Ishikawa (cell line): ENCODE data around the gene APBA1.

Experiments
- CEBPB ChIP-seq: IDR thresholded peaks from 2 replicates; pipeline ENCODE4 v1.6.1; 2012
- CREB1 ChIP-seq: IDR thresholded peaks from 2 replicates; pipeline ENCODE4 v1.6.1; 2012; ENCODE audit warnings: low read depth
- EGR1 ChIP-seq: IDR thresholded peaks from 2 replicates; pipeline ENCODE4 v1.6.1; 2012
- EP300 ChIP-seq: IDR thresholded peaks from 2 replicates; pipeline ENCODE4 v1.6.1; 2012; ENCODE audit warnings: borderline replicate concordance
- FOXM1 ChIP-seq: IDR thresholded peaks from 2 replicates; pipeline ENCODE4 v1.6.1; 2012; ENCODE audit warnings: low read depth, borderline replicate concordance
- MAX ChIP-seq: IDR thresholded peaks from 2 replicates; pipeline ENCODE4 v1.6.1; 2012
- NFIC ChIP-seq: IDR thresholded peaks from 2 replicates; pipeline ENCODE4 v1.6.1; 2012
- RAD21 ChIP-seq: IDR thresholded peaks from 2 replicates; pipeline ENCODE4 v1.6.1; 2012; ENCODE audit warnings: low read depth
- REST ChIP-seq: IDR thresholded peaks from 2 replicates; pipeline ENCODE4 v1.6.1; 2012; ENCODE audit warnings: low read depth, mild to moderate bottlenecking
- TAF1 ChIP-seq: IDR thresholded peaks from 2 replicates; pipeline ENCODE4 v1.6.1; 2012; ENCODE audit warnings: low read depth, mild to moderate bottlenecking
- USF1 ChIP-seq: IDR thresholded peaks from 2 replicates; pipeline ENCODE4 v1.6.1; 2012
- YY1 ChIP-seq: IDR thresholded peaks from 2 replicates; pipeline ENCODE4 v1.6.1; 2012; ENCODE audit warnings: low read depth
- ZBTB7A ChIP-seq: IDR thresholded peaks from 2 replicates; pipeline ENCODE4 v1.6.1; 2012; ENCODE audit warnings: low read depth

DNA sequence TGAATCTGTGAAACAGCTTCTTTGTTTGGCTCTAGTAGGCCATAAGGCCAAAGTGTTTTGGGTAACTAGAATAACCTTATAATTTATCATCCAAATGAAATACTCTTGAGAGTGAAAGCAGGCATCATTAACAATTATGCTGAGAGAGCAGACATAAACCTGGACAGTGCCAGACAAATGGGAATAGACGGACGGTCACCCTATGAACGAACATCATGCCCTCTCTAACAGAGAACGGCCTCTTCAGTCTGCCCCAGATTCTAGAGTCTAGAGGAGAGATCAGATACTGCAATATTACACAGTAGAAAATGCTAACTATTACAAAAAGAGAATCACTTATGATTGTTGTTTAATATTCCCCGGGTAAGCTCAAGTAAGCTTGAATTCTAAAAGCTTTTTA is 68.5 kb downstream of the APBA1 start:
- TF ChIP-seq CEBPB = no peak
- no peak for TF ChIP-seq EP300
- no peak for TF ChIP-seq MAX
- TF ChIP-seq YY1 = no peak
- TF ChIP-seq USF1 = no peak
- TF ChIP-seq ZBTB7A = no peak
- no peak for TF ChIP-seq CREB1
- no peak for TF ChIP-seq TAF1
- no peak for TF ChIP-seq RAD21
- no peak for TF ChIP-seq REST
- TF ChIP-seq EGR1 = no peak
- TF ChIP-seq FOXM1 = no peak
- no peak for TF ChIP-seq NFIC
